Thyroid gland (tissue), 4 donors: ENCODE measurements around the gene YPEL1. TPM values are rescaled to one million over a fixed set of nuclear protein-coding genes. Genes with fewer than 3 reads are reported as not detected.

ENCODE experiments used
- DNase-seq, 2 donors: peaks; one replicate each; pipeline ENCODE4 v3.0.0-alpha.2; 2019
- H3K27ac ChIP-seq, 3 donors: fragments of 200-600 bp; sonication (generic); 1 replicate in 2 of 3; 2 replicates in 1 of 3; pipeline ENCODE4 v1.5.1; 2016 to 2019; ENCODE audit warnings: mild to moderate bottlenecking in 1 of 3, moderate library complexity in 1 of 3
- H3K27me3 ChIP-seq: fragments of 200-600 bp; sonication (generic); one replicate; pipeline ENCODE4 v1.5.1; 2019
- H3K36me3 ChIP-seq, 2 donors: fragments of 200-600 bp; sonication (generic); one replicate each; pipeline ENCODE4 v1.5.1; 2016 to 2019
- H3K4me1 ChIP-seq, 2 donors: fragments of 200-600 bp; sonication (generic); one replicate each; pipeline ENCODE4 v1.5.1; 2017 to 2019
- H3K4me3 ChIP-seq, 3 donors: fragments of 200-600 bp; sonication (generic); replicated peaks in 1 of 3; 1 replicate in 2 of 3; 2 replicates in 1 of 3; pipeline ENCODE4 v1.5.1; 2016; ENCODE audit warnings: mild to moderate bottlenecking in 1 of 3
- H3K9me3 ChIP-seq: fragments of 200-600 bp; sonication (generic); one replicate; pipeline ENCODE4 v1.5.1; 2017
- CTCF ChIP-seq, 6 experiments: fragments of 200-600 bp in 3 of 6; fragments of 450-650 bp in 3 of 6; sonication (generic) in 3 of 6; IDR thresholded peaks; one replicate each; pipeline ENCODE4 v1.5.1; 2016 to 2019; ENCODE audit warnings: antibody characterized with exemption in 6 of 6, mild to moderate bottlenecking in 2 of 6, inconsistent platforms in 1 of 6, moderate library complexity in 1 of 6
- POLR2A ChIP-seq, 2 donors: fragments of 450-650 bp; IDR thresholded peaks; one replicate each; pipeline ENCODE4 v1.6.1; 2017; ENCODE audit warnings: antibody characterized with exemption in 2 of 2, mild to moderate bottlenecking in 2 of 2, moderate library complexity in 1 of 2
- WGBS, 2 donors: methylation state at CpG; one replicate each; pipeline ENCODE4 v1.1.5; 2017; 5-methylcytosine and 5-hydroxymethylcytosine counted together
- intact Hi-C: fragments of 100-400 bp; cut with DNase I; formaldehyde crosslinking; loops from one replicate; pipeline ENCODE4 v1.15.1; 2023
- total RNA-seq, 4 donors: library from RNA; depleted of rRNA; stranded (reverse); fragments of >200 nt; gene quantifications; one replicate each; pipeline ENCODE4 v1.2.3, GENCODE V29; 2016

The YPEL1 gene
- total RNA-seq, 4 donors from 2014 or later: 4.1 to 6.7 (median 5.4) TPM

- Histone ChIP-seq H3K4me1 (peaks cover 28 to 43% of the 10 kb centered on the region in 2 donors), H3K36me3 (peaks cover 16 to 28% of the 10 kb centered on the region in 2 donors), H3K27me3 (no peaks in the 10 kb centered on the region), H3K27ac (peak overlapping the region; percentile 32 to 69 (median 53)), H3K4me3 (no peak overlapping the region), H3K9me3 (no peaks in the 10 kb centered on the region)
- DNase-seq: peak in 1 of 2 donors; percentile 32
- TF ChIP-seq POLR2A (IDR thresholded peaks at IDR 0.05): no peak
- no peak for TF ChIP-seq CTCF (IDR thresholded peaks at IDR 0.05)
- WGBS, 2 donors: 45 to 70% methylated on average over 3 of the region's 3 CpGs
- intact Hi-C loops: no loop called here
These were observed 36.0 kb downstream of the YPEL1 start for GRCh38 chr22:21699643-21700042.

GRCh38 chr22:21698430-21699329 is 36.9 kb downstream of the YPEL1 start:
- intact Hi-C loops: no loop called here
- TF ChIP-seq POLR2A (IDR thresholded peaks at IDR 0.05) (peak in 1 of 2 donors; percentile 23), CTCF (IDR thresholded peaks at IDR 0.05) (no peak)
- H3K27ac ChIP-seq: peak overlapping the region; percentile 53 to 69 (median 63)
- WGBS, 2 donors: 36 to 46% methylated on average over 16 to 21 of the region's 22 CpGs
- H3K4me1 ChIP-seq: peaks cover 27 to 37% of the 10 kb centered on the region in 2 donors
- DNase-seq: peak; percentile 96 to 98
- H3K4me3 ChIP-seq: no peak overlapping the region
- H3K36me3 ChIP-seq: peaks cover 22 to 38% of the 10 kb centered on the region in 2 donors
- H3K9me3 ChIP-seq: no peaks in the 10 kb centered on the region
- H3K27me3 ChIP-seq: no peaks in the 10 kb centered on the region

GRCh38 chr22:21697880-21698279 is 37.7 kb downstream of the YPEL1 start:
- H3K4me1 ChIP-seq: peaks cover 27 to 32% of the 10 kb centered on the region in 2 donors
- H3K27me3 ChIP-seq: no peaks in the 10 kb centered on the region
- TF ChIP-seq POLR2A (IDR thresholded peaks at IDR 0.05) (no peak), CTCF (IDR thresholded peaks at IDR 0.05) (no peak)
- peaks cover 27 to 46% of the 10 kb centered on the region in 2 donors for H3K36me3 ChIP-seq
- no peaks in the 10 kb centered on the region for H3K9me3 ChIP-seq
- intact Hi-C loops: no loop called here
- peak overlapping the region; percentile 28 to 69 (median 53) for H3K27ac ChIP-seq
- no peak overlapping the region for H3K4me3 ChIP-seq
- DNase-seq: no peak

- Histone ChIP-seq H3K27ac (peak overlapping the region in 2 of 3 donors; percentile 53 to 69), H3K4me1 (peaks cover 27 to 32% of the 10 kb centered on the region in 2 donors), H3K36me3 (peaks cover 27 to 47% of the 10 kb centered on the region in 2 donors), H3K4me3 (no peak overlapping the region), H3K27me3 (no peaks in the 10 kb centered on the region), H3K9me3 (no peaks in the 10 kb centered on the region)
- 95 to 96% methylated on average over 12 to 15 of the region's 16 CpGs for WGBS, 2 donors
- TF ChIP-seq POLR2A (IDR thresholded peaks at IDR 0.05) (no peak), CTCF (IDR thresholded peaks at IDR 0.05) (no peak)
- DNase-seq: no peak
- intact Hi-C loops: no loop called here
These were observed 38.4 kb downstream of the YPEL1 start for GRCh38 chr22:21697021-21697771.
